Esophagus (tissue), 2 donors: ENCODE data around the gene MPP3. TPM values are rescaled to one million over a fixed set of nuclear protein-coding genes. Genes with fewer than 3 reads are reported as not detected.

Source experiments
- H3K27ac ChIP-seq, 2 donors: one replicate each; pipeline ENCODE4 v1.5.1; 2013; ENCODE audit warnings: low read depth in 2 of 2, mild to moderate bottlenecking in 2 of 2, inconsistent platforms in 1 of 2, low read length in 1 of 2, moderate library complexity in 1 of 2
- H3K27me3 ChIP-seq, 2 donors: one replicate each; pipeline ENCODE4 v1.6.1; 2013; ENCODE audit warnings: low read length in 2 of 2, control low read depth in 1 of 2, mild to moderate bottlenecking in 1 of 2; ENCODE audit not compliant: insufficient read depth in 2 of 2, control insufficient read depth in 1 of 2
- H3K36me3 ChIP-seq, 2 donors: one replicate each; pipeline ENCODE4 v1.6.1; 2013; ENCODE audit warnings: low read length in 1 of 2; ENCODE audit not compliant: control insufficient read depth in 2 of 2, insufficient read depth in 2 of 2
- H3K4me1 ChIP-seq, 2 donors: one replicate each; pipeline ENCODE4 v1.6.1; 2013; ENCODE audit warnings: low read length in 1 of 2; ENCODE audit not compliant: control insufficient read depth in 2 of 2, insufficient read depth in 2 of 2
- H3K4me3 ChIP-seq, 2 donors: one replicate each; pipeline ENCODE4 v1.5.1; 2013; ENCODE audit warnings: low read length in 2 of 2, mild to moderate bottlenecking in 2 of 2, low read depth in 1 of 2, moderate library complexity in 1 of 2
- H3K9me3 ChIP-seq, 2 donors: one replicate each; pipeline ENCODE4 v1.6.1; 2013; ENCODE audit warnings: mild to moderate bottlenecking in 2 of 2, low read depth in 1 of 2, low read length in 1 of 2, moderate library complexity in 1 of 2; ENCODE audit not compliant: control insufficient read depth in 2 of 2, insufficient read depth in 1 of 2
- WGBS, 2 donors: extraction: QIAGEN DNeasy Blood & Tissue Kit; methylation state at CpG; one replicate each; pipeline ENCODE4 v1.1.7; 2013; 5-methylcytosine and 5-hydroxymethylcytosine counted together
- polyA plus RNA-seq, 2 donors: library from polyadenylated mRNA; stranded (reverse); fragments of 200-250 nt; gene quantifications; one replicate each; pipeline ENCODE4 v1.2.3, GENCODE V29; 2013
- donor health status: healthy with polysubstance abuse.
- donor health status: Bipolar disorder and iron deficiency.

The MPP3 gene
- polyA plus RNA-seq, 2 donors: 5.6 to 9.6 TPM

DNA sequence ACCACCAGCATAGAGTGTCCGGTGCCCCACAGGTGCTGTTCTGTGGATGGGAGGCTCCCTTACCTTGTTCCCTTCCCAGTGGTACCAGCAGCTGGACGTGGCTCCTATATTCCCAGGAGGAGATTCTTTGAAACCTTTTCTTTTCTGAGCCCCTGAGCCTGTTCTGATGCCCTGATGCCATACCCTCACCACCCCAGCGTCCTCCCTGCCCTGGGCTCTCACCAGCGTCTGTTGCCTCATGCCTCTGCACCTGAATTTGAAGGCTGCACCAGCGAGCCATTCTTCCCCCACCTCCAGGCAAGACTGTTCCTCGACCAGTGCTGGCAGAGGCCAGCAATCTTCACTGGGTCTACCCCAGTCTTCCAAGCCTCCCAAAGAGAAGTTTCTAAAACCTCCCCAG, 74.9 kb downstream of the MPP3 start:
- no peak overlapping the region for H3K4me3 ChIP-seq
- peaks cover 2 to 9% of the 10 kb centered on the region in 2 donors for H3K4me1 ChIP-seq
- 63 to 70% methylated on average over 6 of the region's 6 CpGs for WGBS, 2 donors
- no peak overlapping the region for H3K27ac ChIP-seq
- peaks cover 3 to 5% of the 10 kb centered on the region in 2 donors for H3K27me3 ChIP-seq
- H3K36me3 ChIP-seq: no peaks in the 10 kb centered on the region
- H3K9me3 ChIP-seq: no peaks in the 10 kb centered on the region

DNA sequence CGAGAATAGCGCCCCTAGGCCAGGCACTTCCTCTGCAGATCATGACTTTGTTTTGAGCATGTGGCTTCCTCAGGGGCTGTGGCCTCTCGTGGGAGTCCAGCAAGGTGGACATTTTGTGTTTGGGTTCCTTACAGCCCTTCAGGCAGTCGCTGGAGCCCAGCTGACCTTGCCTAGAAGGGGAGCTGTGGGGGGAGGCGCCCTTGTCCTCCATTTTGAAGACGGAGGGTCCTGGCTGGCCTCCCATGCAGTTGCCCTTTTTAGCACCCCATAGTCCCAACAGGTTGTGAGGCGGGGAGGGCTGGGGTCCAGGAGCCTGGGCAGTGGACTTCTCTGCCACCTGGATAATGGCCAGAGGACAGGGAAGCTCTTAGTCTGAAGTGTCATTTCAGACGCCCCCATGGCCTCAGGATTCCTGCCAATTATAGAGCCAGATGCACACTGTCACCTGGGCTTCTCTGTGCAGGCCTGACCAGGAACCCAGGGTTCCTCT, 75.7 kb downstream of the MPP3 start:
- peaks cover 3 to 5% of the 10 kb centered on the region in 2 donors for H3K27me3 ChIP-seq
- H3K27ac ChIP-seq: no peak overlapping the region
- 87 to 88% methylated on average over 8 of the region's 8 CpGs for WGBS, 2 donors
- no peaks in the 10 kb centered on the region for H3K36me3 ChIP-seq
- H3K4me1 ChIP-seq: peaks cover 2 to 9% of the 10 kb centered on the region in 2 donors
- no peaks in the 10 kb centered on the region for H3K9me3 ChIP-seq
- H3K4me3 ChIP-seq: no peak overlapping the region

DNA sequence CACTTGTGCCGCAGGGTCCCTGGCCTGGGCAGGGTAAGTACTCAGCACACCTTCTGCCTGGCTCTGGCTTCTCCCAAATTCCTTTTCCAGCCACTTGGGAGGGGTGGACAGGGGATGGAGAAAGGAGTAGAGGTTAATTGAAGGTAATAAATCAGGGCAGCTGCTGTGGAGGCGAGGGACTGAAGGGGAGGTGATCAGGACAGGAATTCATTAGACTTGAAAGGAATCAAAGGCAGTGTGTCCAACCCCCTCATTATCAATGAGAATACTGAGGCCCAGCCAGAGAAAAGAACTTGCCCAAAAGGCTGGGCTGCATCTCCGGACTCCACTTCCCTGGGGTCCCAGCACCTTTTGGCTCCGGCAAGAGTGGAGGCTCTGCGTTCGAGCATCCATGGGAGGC, 76.7 kb downstream of the MPP3 start:
- H3K27ac ChIP-seq: no peak overlapping the region
- no peak overlapping the region for H3K4me3 ChIP-seq
- H3K9me3 ChIP-seq: no peaks in the 10 kb centered on the region
- peaks cover 2 to 9% of the 10 kb centered on the region in 2 donors for H3K4me1 ChIP-seq
- H3K36me3 ChIP-seq: no peaks in the 10 kb centered on the region
- H3K27me3 ChIP-seq: peaks cover 3 to 5% of the 10 kb centered on the region in 2 donors
- 87 to 93% methylated on average over 6 of the region's 6 CpGs for WGBS, 2 donors

DNA sequence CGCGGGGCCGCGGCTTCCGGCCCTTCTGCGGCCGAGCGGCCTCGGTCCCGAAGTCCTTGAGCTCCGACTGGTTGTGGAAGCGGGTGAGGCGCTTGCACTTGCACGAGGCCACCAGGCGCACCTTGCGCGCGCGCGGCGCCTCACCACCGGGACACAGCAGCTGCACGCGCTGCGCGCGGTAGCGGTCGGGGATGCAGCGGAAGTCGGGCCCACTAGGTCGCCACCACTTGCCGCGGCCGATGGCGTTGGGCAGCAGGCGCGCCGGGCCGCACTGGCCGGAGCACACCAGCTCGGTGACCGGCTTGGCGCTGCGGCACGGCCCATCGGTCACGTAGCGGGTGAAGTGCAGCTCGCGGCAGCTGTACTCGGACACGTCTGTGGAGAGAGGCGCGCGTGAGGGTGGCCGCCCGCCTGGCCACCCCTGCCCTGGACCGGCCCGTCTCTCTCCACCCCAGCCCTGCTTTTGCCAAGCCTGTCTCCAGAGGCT, 77.5 kb downstream of the MPP3 start:
- WGBS, 2 donors: 5 to 9% methylated on average over 59 to 60 of the region's 60 CpGs
- no peak overlapping the region for H3K27ac ChIP-seq
- H3K4me3 ChIP-seq: no peak overlapping the region
- H3K4me1 ChIP-seq: peaks cover 2 to 9% of the 10 kb centered on the region in 2 donors
- no peaks in the 10 kb centered on the region for H3K36me3 ChIP-seq
- H3K9me3 ChIP-seq: no peaks in the 10 kb centered on the region
- peaks cover 3 to 5% of the 10 kb centered on the region in 2 donors for H3K27me3 ChIP-seq

DNA sequence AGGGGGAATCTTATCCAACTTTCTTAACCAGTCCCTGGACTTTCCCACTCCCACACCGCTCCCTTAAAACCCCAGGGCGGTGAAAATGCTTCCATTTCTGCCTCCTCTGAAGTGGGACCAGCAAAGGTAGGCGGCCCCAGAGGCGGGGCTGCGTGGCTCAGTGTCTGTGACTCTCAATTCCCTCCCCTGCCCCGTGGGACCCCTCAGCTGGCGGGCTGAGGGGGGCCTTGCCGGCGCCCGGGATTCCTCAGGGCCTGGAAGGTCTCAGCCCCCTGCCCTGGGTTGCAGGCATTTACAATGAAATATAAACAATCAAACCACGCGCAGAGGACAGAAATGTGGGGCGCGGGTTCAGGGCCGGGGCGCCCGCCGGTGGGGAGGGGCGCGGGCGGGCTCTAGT, 78.0 kb downstream of the MPP3 start:
- Histone ChIP-seq H3K4me1 (peaks cover 2 to 11% of the 10 kb centered on the region in 2 donors), H3K36me3 (no peaks in the 10 kb centered on the region), H3K27ac (no peak overlapping the region), H3K4me3 (no peak overlapping the region), H3K9me3 (no peaks in the 10 kb centered on the region), H3K27me3 (peaks cover 3 to 5% of the 10 kb centered on the region in 2 donors)
- WGBS, 2 donors: 33 to 36% methylated on average over 21 of the region's 21 CpGs

DNA sequence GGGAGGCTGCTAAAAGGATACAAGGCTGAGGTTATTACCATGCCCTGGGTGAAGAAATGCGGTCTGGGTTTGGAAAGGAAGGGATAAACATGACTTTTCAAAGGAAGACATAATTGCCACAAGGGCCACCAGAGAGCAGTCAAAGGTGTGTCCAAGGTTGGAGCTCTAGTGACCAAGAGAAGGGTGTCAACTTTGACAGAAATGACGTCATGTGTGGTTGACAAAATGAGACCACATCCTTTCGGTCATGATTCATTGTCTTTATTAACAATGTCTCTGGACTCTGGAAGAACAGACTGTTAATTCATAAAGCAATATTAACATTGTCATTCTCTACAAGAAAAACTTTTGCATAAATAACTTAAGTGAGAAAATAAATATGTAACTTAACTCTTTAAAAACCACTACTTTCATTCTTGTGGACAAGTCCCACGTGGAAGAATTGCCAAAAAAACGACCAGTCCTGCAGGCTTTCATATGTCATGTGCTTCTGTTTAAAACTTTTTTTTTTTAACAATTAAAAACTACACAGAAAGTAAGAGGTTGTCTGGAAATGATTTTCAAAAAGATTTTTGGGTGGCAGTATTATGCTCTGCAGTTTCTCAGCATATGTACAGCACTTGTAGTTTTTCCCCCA, 79.3 kb downstream of the MPP3 start:
- Histone ChIP-seq H3K27me3 (peaks cover 3 to 5% of the 10 kb centered on the region in 2 donors), H3K27ac (no peak overlapping the region), H3K4me1 (peaks cover 2 to 10% of the 10 kb centered on the region in 2 donors), H3K36me3 (no peaks in the 10 kb centered on the region), H3K9me3 (no peaks in the 10 kb centered on the region), H3K4me3 (no peak overlapping the region)
- WGBS, 2 donors: 68 to 69% methylated on average over 5 of the region's 5 CpGs

Other genes starting within 250 kb of the MPP3 start
- 1 to 10 TPM; 1.8 to 2.7 TPM for gene MEOX1, start 171.2 kb downstream of the MPP3 start, polyA plus RNA-seq
- gene SOST, start 74.4 kb downstream of the MPP3 start, polyA plus RNA-seq: not detected
- gene DUSP3, start 54.2 kb downstream of the MPP3 start, polyA plus RNA-seq: 10 to 100 TPM; 29.4 to 56.8 TPM
- under 1 TPM in 1 of 2 donors, not detected in 1; 0.01 TPM for gene CFAP97D1, start 52.7 kb downstream of the MPP3 start, polyA plus RNA-seq
- gene CD300LG, start 14.0 kb upstream of the MPP3 start, polyA plus RNA-seq: under 1 TPM; 0.47 to 0.48 TPM
- gene MPP2, start 74.4 kb upstream of the MPP3 start, polyA plus RNA-seq: under 1 TPM; 0.39 to 0.72 TPM
- not detected for gene PPY, start 109.3 kb upstream of the MPP3 start, polyA plus RNA-seq
- not detected for gene PYY, start 120.8 kb upstream of the MPP3 start, polyA plus RNA-seq
- 1 to 10 TPM in 1 of 2 donors, under 1 TPM in 1; 0.67 to 1.9 TPM for gene NAGS, start 171.5 kb upstream of the MPP3 start, polyA plus RNA-seq
- 10 to 100 TPM; 12.9 to 26.5 TPM for gene TMEM101, start 181.8 kb upstream of the MPP3 start, polyA plus RNA-seq
- 10 to 100 TPM; 25.4 to 46.9 TPM for gene LSM12, start 233.5 kb upstream of the MPP3 start, polyA plus RNA-seq
- gene G6PC3, start 237.6 kb upstream of the MPP3 start, polyA plus RNA-seq: 10 to 100 TPM; 36.3 to 43.5 TPM